ENCODE data around the gene RBMS3.
A peak's percentile ranks its signal among the peaks of the same experiment; 100 is the strongest.

Gene RBMS3

GRCh38 chr3:29481249-29481648 is 200.4 kb downstream of the RBMS3 start:
- DNase-seq (ENCODE audit: low spot score), result no peak

- no peak for DNase-seq (ENCODE audit: low spot score)
These were observed 201.3 kb downstream of the RBMS3 start for GRCh38 chr3:29481969-29482767.

GRCh38 chr3:29484633-29485032 is 203.8 kb downstream of the RBMS3 start:
- no peak for DNase-seq (ENCODE audit: low spot score)

GRCh38 chr3:29486096-29486495 is 205.2 kb downstream of the RBMS3 start:
- DNase-seq (ENCODE audit: low spot score), result peak; percentile 18

GRCh38 chr3:29486917-29487316 is 206.0 kb downstream of the RBMS3 start:
- DNase-seq (ENCODE audit: low spot score), result no peak

GRCh38 chr3:29488922-29489321 is 208.1 kb downstream of the RBMS3 start:
- DNase-seq (ENCODE audit: low spot score), result no peak

GRCh38 chr3:29493109-29493508 is 212.2 kb downstream of the RBMS3 start:
- DNase-seq (ENCODE audit: low spot score), result no peak

- peak; percentile 58 for DNase-seq (ENCODE audit: low spot score)
These were observed 213.6 kb downstream of the RBMS3 start for GRCh38 chr3:29494305-29495036.

- no peak for DNase-seq (ENCODE audit: low spot score)
These were observed 216.4 kb downstream of the RBMS3 start for GRCh38 chr3:29497282-29497681.

- DNase-seq (ENCODE audit: low spot score), result no peak
These were observed 221.9 kb downstream of the RBMS3 start for GRCh38 chr3:29502771-29503170.

- DNase-seq (ENCODE audit: low spot score), result no peak
These were observed 222.4 kb downstream of the RBMS3 start for GRCh38 chr3:29503314-29503713.

- no peak for DNase-seq (ENCODE audit: low spot score)
These were observed 223.1 kb downstream of the RBMS3 start for GRCh38 chr3:29503958-29504357.

- DNase-seq (ENCODE audit: low spot score), result no peak
These were observed 225.6 kb downstream of the RBMS3 start for GRCh38 chr3:29506502-29506901.

GRCh38 chr3:29511701-29512100 is 230.8 kb downstream of the RBMS3 start:
- no peak for DNase-seq (ENCODE audit: low spot score)

- DNase-seq (ENCODE audit: low spot score), result no peak
These were observed 231.8 kb downstream of the RBMS3 start for GRCh38 chr3:29512641-29513040.

- no peak for DNase-seq (ENCODE audit: low spot score)
These were observed 232.4 kb downstream of the RBMS3 start for GRCh38 chr3:29513236-29513635.

GRCh38 chr3:29514170-29514569 is 233.3 kb downstream of the RBMS3 start:
- DNase-seq (ENCODE audit: low spot score), result no peak

GRCh38 chr3:29514912-29515311 is 234.0 kb downstream of the RBMS3 start:
- no peak for DNase-seq (ENCODE audit: low spot score)

GRCh38 chr3:29515451-29515850 is 234.6 kb downstream of the RBMS3 start:
- DNase-seq (ENCODE audit: low spot score), result no peak

- DNase-seq (ENCODE audit: low spot score), result no peak
These were observed 235.3 kb downstream of the RBMS3 start for GRCh38 chr3:29516164-29516563.

- DNase-seq (ENCODE audit: low spot score), result no peak
These were observed 239.9 kb downstream of the RBMS3 start for GRCh38 chr3:29520764-29521163.

- no peak for DNase-seq (ENCODE audit: low spot score)
These were observed 240.4 kb downstream of the RBMS3 start for GRCh38 chr3:29521293-29521692.

- peak; percentile 45 for DNase-seq (ENCODE audit: low spot score)
These were observed 240.9 kb downstream of the RBMS3 start for GRCh38 chr3:29521751-29522150.
